A673 (cell line): ENCODE results near the gene USE1. TPM values are rescaled to one million over a fixed set of nuclear protein-coding genes. Genes with fewer than 3 reads are reported as not detected.

Experiments
- Bru-seq: library from RNA; stranded (reverse); fragments of 400-500 nt; gene quantifications from one replicate; lab custom pipeline; 2021; lab: Mats Ljungman, UMichigan
- BruChase-seq, 2 experiments: library from RNA; stranded (reverse); fragments of 400-500 nt; gene quantifications; one replicate each; lab custom pipeline; 2021; lab: Mats Ljungman, UMichigan
- BruUV-seq: library from RNA; stranded (reverse); fragments of 400-500 nt; replicated peaks from 2 replicates; lab custom pipeline; 2021; lab: Mats Ljungman, UMichigan
- CTCF ChIA-PET: fragments of 300-600 bp; sonication (Branson Sonifier 250); formaldehyde crosslinking; loops from one replicate; lab custom pipeline; 2022; ENCODE audit warnings: antibody characterized with exemption; lab: Charles Lee
- POLR2A ChIA-PET: fragments of 300-600 bp; sonication (Branson Sonifier 250); formaldehyde crosslinking; loops from one replicate; lab custom pipeline; 2022; ENCODE audit warnings: antibody characterized with exemption; ENCODE audit not compliant: low non-redundant PET; lab: Charles Lee
- DNase-seq: peaks from one replicate; pipeline ENCODE4 v3.0.0-alpha.2; 2015; ENCODE audit warnings: low spot score
- H3K27ac ChIP-seq: fragments of 200-600 bp; sonication (generic); 2 replicates; pipeline ENCODE4 v1.5.1; 2016; ENCODE audit warnings: mixed run types, low read depth, mild to moderate bottlenecking, mixed read lengths, antibody characterized with exemption, low read length; ENCODE audit not compliant: poor library complexity, severe bottlenecking
- H3K27me3 ChIP-seq: fragments of 200-600 bp; sonication (generic); replicated peaks from 2 replicates; pipeline ENCODE4 v1.6.1; 2017; ENCODE audit warnings: mixed run types, low read depth, mild to moderate bottlenecking, mixed read lengths, antibody characterized with exemption, low read length; ENCODE audit not compliant: insufficient read depth, poor library complexity
- H3K36me3 ChIP-seq: fragments of 200-600 bp; sonication (generic); 2 replicates; pipeline ENCODE4 v1.6.1; 2016; ENCODE audit warnings: mixed run types, mild to moderate bottlenecking, mixed read lengths, antibody characterized with exemption, low read length; ENCODE audit not compliant: insufficient read depth, poor library complexity, severe bottlenecking
- H3K4me1 ChIP-seq: fragments of 200-600 bp; sonication (generic); 2 replicates; pipeline ENCODE4 v1.6.1; 2017; ENCODE audit warnings: mixed run types, mild to moderate bottlenecking, mixed read lengths, antibody characterized with exemption, low read length; ENCODE audit not compliant: insufficient read depth, poor library complexity, severe bottlenecking
- H3K4me3 ChIP-seq: fragments of 200-600 bp; sonication (generic); 2 replicates; pipeline ENCODE4 v1.5.1; 2016; ENCODE audit warnings: low read depth, mixed run types, mild to moderate bottlenecking, mixed read lengths, low read length; ENCODE audit not compliant: poor library complexity, severe bottlenecking
- H3K9me3 ChIP-seq: fragments of 200-600 bp; sonication (generic); 2 replicates; pipeline ENCODE4 v1.6.1; 2016; ENCODE audit warnings: mixed run types, low read depth, mild to moderate bottlenecking, mixed read lengths, antibody characterized with exemption, low read length; ENCODE audit not compliant: poor library complexity, severe bottlenecking
- EZH2 ChIP-seq: fragments of 200-600 bp; sonication (generic); IDR thresholded peaks from 2 replicates; pipeline ENCODE4 v1.6.1; 2017; ENCODE audit warnings: borderline replicate concordance, low read depth, mild to moderate bottlenecking, mixed read lengths, antibody characterized with exemption, low read length; ENCODE audit not compliant: poor library complexity, severe bottlenecking
- intact Hi-C: fragments of 100-400 bp; cut with micrococcal nuclease; formaldehyde crosslinking; loops from one replicate; pipeline ENCODE4 v1.10.0; 2022; ENCODE audit not compliant: unreplicated experiment
- long read RNA-seq: library from polyadenylated mRNA; stranded (forward); transcript quantifications from one replicate; pipeline ENCODE4 v2.0.0, GENCODE V29; 2022
- total RNA-seq: library from RNA; stranded (reverse); gene quantifications from 2 replicates; pipeline ENCODE4 v1.2.3, GENCODE V29; 2021
- TF ChIP-seq, protein P1 (sequence below): fragments of 300-800, 200-600 bp; sonication (generic); conservative IDR thresholded peaks from 2 replicates; pipeline ENCODE4 v1.5.1; 2017; ENCODE audit warnings: low read depth, mild to moderate bottlenecking, antibody characterized with exemption, low read length, moderate library complexity, mixed read lengths

The USE1 gene, protein sequence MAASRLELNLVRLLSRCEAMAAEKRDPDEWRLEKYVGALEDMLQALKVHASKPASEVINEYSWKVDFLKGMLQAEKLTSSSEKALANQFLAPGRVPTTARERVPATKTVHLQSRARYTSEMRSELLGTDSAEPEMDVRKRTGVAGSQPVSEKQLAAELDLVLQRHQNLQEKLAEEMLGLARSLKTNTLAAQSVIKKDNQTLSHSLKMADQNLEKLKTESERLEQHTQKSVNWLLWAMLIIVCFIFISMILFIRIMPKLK
- total RNA-seq (32.1 and 33.2 TPM in 2 replicates), Bru-seq, nascent RNA (percentile 64 among the genes with signal in this experiment), BruChase-seq, experiment 1, labeled RNA remaining after a 2-hour chase (percentile 60 among the genes with signal in this experiment), BruChase-seq, experiment 2, labeled RNA remaining after a 6-hour chase (percentile 75 among the genes with signal in this experiment)
- long read RNA-seq, partial matches to known transcripts, result 2 of 6 reads
- long read RNA-seq, other reads (novel, unspliced or antisense), result 4 of 6 reads

DNA sequence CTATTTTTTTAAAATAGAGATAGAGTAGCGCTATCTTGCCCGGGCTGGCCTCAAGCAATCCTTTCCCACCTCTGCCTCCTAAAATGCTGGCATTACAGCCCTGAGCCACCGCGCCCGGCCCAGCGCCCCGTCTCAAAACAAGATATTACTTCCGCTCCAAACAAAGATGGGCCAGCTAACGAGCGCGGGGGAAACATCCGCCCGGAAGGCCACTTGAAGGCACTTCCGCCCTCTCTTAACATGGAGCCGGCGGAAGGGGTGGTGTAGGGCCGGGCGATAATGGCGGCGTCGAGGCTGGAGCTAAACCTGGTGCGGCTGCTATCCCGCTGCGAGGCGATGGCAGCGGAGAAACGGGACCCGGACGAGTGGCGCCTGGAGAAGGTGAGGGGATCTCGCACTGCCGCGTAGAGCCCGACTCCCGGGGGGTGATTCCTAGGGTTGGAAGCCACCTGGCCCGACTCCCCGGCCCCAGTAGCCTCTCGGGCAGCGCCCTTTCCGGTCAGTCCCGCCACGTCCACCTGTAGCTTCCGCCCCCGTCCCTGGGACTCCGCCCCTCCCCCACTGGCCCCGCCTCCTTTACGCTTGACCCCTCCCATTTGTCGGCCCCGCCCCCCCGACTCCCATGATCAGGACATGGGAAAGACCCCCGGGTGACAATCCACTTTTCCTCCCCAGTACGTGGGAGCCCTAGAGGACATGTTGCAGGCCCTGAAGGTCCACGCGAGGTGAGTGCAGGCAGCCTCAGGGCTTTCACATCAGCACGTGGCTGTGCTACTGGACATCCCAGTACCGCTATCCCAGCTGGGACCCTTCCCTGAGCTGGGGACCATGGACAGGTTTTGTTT lies at the start of gene USE1:
Gene USE1 (plus strand): TSS at position 231 of the 845 bp plus-strand sequence. CDS start 49 bp downstream, at position 280.
- Histone ChIP-seq H3K36me3 (peaks cover 17% of the 10 kb centered on the region), H3K4me3 (peak within 1 kb of the TSS; percentile 66), H3K27me3 (no peaks in the 10 kb centered on the region), H3K4me1 (peaks cover 13% of the 10 kb centered on the region), H3K9me3 (no peaks in the 10 kb centered on the region), H3K27ac (peak within 1 kb of the TSS; percentile 96)
- BruUV-seq, result no TSS peak
- CTCF ChIA-PET, result no interaction called here
- peak; percentile 96 for DNase-seq
- intact Hi-C loops, result no loop called here
- TF ChIP-seq, protein P1, sequence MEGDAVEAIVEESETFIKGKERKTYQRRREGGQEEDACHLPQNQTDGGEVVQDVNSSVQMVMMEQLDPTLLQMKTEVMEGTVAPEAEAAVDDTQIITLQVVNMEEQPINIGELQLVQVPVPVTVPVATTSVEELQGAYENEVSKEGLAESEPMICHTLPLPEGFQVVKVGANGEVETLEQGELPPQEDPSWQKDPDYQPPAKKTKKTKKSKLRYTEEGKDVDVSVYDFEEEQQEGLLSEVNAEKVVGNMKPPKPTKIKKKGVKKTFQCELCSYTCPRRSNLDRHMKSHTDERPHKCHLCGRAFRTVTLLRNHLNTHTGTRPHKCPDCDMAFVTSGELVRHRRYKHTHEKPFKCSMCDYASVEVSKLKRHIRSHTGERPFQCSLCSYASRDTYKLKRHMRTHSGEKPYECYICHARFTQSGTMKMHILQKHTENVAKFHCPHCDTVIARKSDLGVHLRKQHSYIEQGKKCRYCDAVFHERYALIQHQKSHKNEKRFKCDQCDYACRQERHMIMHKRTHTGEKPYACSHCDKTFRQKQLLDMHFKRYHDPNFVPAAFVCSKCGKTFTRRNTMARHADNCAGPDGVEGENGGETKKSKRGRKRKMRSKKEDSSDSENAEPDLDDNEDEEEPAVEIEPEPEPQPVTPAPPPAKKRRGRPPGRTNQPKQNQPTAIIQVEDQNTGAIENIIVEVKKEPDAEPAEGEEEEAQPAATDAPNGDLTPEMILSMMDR, result no peak
- TF ChIP-seq EZH2, result no peak
- POLR2A ChIA-PET, result no interaction called here

GRCh38 chr19:17165715-17166114 lies 49.4 kb upstream of the USE1 start:
- ChIA-PET POLR2A (no interaction called here), CTCF (no interaction called here)
- Histone ChIP-seq H3K27me3 (no peaks in the 10 kb centered on the region), H3K27ac (no peak overlapping the region), H3K4me1 (no peaks in the 10 kb centered on the region), H3K36me3 (peaks cover 62% of the 10 kb centered on the region), H3K9me3 (no peaks in the 10 kb centered on the region), H3K4me3 (no peak overlapping the region)
- BruUV-seq, result no TSS peak
- intact Hi-C loops, result no loop called here
- TF ChIP-seq, protein P1, result no peak
- no peak for TF ChIP-seq EZH2
- no peak for DNase-seq

DNA sequence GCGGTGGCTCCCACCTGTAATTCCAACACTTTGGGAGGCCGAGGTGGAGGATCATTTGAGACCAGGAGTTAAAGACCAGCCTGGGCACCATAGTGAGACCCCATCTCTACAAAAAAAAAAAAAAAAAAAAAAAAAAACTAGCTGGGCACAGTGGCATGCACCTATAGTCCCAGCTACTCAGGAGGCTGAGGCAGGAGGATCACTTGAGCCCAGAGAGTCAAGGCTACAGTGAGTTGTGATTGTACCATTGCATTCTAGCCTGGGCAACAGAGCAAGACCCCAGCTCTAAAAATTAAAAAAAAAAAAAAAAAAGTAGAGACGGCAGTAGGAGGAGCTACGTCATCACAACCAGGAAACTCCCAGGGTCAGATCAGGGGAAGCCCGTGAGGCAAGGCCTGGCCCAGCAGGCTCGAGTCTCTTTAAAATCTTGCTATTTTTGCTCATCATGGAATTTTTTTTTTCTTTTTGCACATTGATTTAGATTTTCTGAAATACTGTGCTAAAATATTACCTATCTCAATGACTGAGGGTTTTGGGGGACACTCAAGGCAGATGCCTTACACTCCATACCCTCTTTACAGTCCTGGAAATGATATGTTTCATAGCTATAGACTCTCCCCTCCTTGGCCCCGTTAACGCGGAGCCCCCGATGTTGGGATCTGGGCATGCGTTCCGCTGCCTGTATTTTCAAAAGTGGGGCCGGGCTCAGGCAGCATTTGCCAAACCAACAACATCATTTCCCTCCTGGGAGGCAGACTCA lies 44.4 kb upstream of the USE1 start:
- no peak for DNase-seq
- H3K9me3 ChIP-seq, result no peaks in the 10 kb centered on the region
- no peak for TF ChIP-seq EZH2
- TF ChIP-seq, protein P1, result no peak
- POLR2A ChIA-PET, result interaction anchor here (0.6 kb wide), 1 partner anchor 96 kb away, joined by 3 read pairs; no protein-coding TSS in a partner anchor
- intact Hi-C loops, result no loop called here
- no peak overlapping the region for H3K4me3 ChIP-seq
- BruUV-seq, result no TSS peak
- no peaks in the 10 kb centered on the region for H3K27me3 ChIP-seq
- H3K4me1 ChIP-seq, result no peaks in the 10 kb centered on the region
- H3K27ac ChIP-seq, result no peak overlapping the region
- H3K36me3 ChIP-seq, result peaks cover 47% of the 10 kb centered on the region
- CTCF ChIA-PET, result no interaction called here
